Measurements from ENCODE around the gene HOXD9.

Gene HOXD9

GRCh38 chr2:176122683-176123410 lies at the start of gene HOXD9:
Gene HOXD9, plus strand, starts transcription at chr2:176122719. Its CDS starts 50 bp downstream, at chr2:176122769.
- TF ChIP-seq CTCF (IDR thresholded peaks at IDR 0.05): no peak
- H3K27ac Mint-ChIP-seq: peak within 1 kb of the TSS; percentile 100
- peak; percentile 76 for DNase-seq
- H3K4me3 Mint-ChIP-seq: peak within 1 kb of the TSS; percentile 95
- peaks cover 69% of the 10 kb centered on the region for H3K4me1 Mint-ChIP-seq
- no peaks in the 10 kb centered on the region for H3K9me3 Mint-ChIP-seq
- H3K36me3 Mint-ChIP-seq (ENCODE audit: low read depth): peaks cover 13% of the 10 kb centered on the region
- peaks cover 14% of the 10 kb centered on the region for H3K27me3 Mint-ChIP-seq (ENCODE audit: low read depth, poor library complexity)

- peaks cover 10% of the 10 kb centered on the region for H3K4me1 Mint-ChIP-seq
- peaks cover 100% of the 10 kb centered on the region for H3K27me3 Mint-ChIP-seq (ENCODE audit: low read depth, poor library complexity)
- no peak overlapping the region for H3K4me3 Mint-ChIP-seq
- TF ChIP-seq CTCF (IDR thresholded peaks at IDR 0.05): no peak
- DNase-seq: peak; percentile 45
- peaks cover 8% of the 10 kb centered on the region for H3K9me3 Mint-ChIP-seq
- H3K36me3 Mint-ChIP-seq (ENCODE audit: low read depth): no peaks in the 10 kb centered on the region
- H3K27ac Mint-ChIP-seq: no peak overlapping the region
Observed at GRCh38 chr2:176072951-176073904, 49.3 kb upstream of the HOXD9 start.

- Mint-ChIP-seq H3K4me1 (peaks cover 11% of the 10 kb centered on the region), H3K4me3 (no peak overlapping the region)
- TF ChIP-seq CTCF (IDR thresholded peaks at IDR 0.05): no peak
Observed at GRCh38 chr2:176074919-176075425, 47.5 kb upstream of the HOXD9 start.

GRCh38 chr2:176075481-176075880 lies 47.0 kb upstream of the HOXD9 start:
- H3K36me3 Mint-ChIP-seq (ENCODE audit: low read depth): no peaks in the 10 kb centered on the region
- no peak overlapping the region for H3K27ac Mint-ChIP-seq
- TF ChIP-seq CTCF (IDR thresholded peaks at IDR 0.05): no peak
- peaks cover 11% of the 10 kb centered on the region for H3K4me1 Mint-ChIP-seq
- peaks cover 14% of the 10 kb centered on the region for H3K9me3 Mint-ChIP-seq
- no peak overlapping the region for H3K4me3 Mint-ChIP-seq
- no peak for DNase-seq
- peaks cover 99% of the 10 kb centered on the region for H3K27me3 Mint-ChIP-seq (ENCODE audit: low read depth, poor library complexity)

More at GRCh38 chr2:176074919-176075425, 47.5 kb upstream of the HOXD9 start:
- DNase-seq: no peak
- Mint-ChIP-seq H3K36me3 (ENCODE audit: low read depth) (no peaks in the 10 kb centered on the region), H3K27ac (no peak overlapping the region), H3K27me3 (ENCODE audit: low read depth, poor library complexity) (peaks cover 100% of the 10 kb centered on the region), H3K9me3 (peaks cover 14% of the 10 kb centered on the region)

- Mint-ChIP-seq H3K4me3 (no peak overlapping the region), H3K27ac (no peak overlapping the region), H3K4me1 (peaks cover 13% of the 10 kb centered on the region), H3K9me3 (peaks cover 15% of the 10 kb centered on the region), H3K27me3 (ENCODE audit: low read depth, poor library complexity) (peaks cover 99% of the 10 kb centered on the region), H3K36me3 (ENCODE audit: low read depth) (no peaks in the 10 kb centered on the region)
- no peak for TF ChIP-seq CTCF (IDR thresholded peaks at IDR 0.05)
- no peak for DNase-seq
Observed at GRCh38 chr2:176076063-176076462, 46.5 kb upstream of the HOXD9 start.

Data from nephron progenitor cell (in vitro differentiated cells).